MM.1S (cell line): ENCODE measurements around the gene GCC1.

Experiments used
- CTCF ChIP-seq: fragments of 300-600 bp; sonication (generic); IDR thresholded peaks from 2 replicates; pipeline ENCODE4 v1.5.1; 2016; ENCODE audit warnings: antibody characterized with exemption, low read length, mixed read lengths
- EZH2 ChIP-seq: fragments of 300-600 bp; sonication (generic); optimal IDR thresholded peaks from 2 replicates; pipeline ENCODE3; 2017; ENCODE audit warnings: low read depth, mild to moderate bottlenecking, antibody characterized with exemption, low read length, mixed read lengths
- EZH2phosphoT487 ChIP-seq: fragments of 300-600 bp; sonication (generic); IDR thresholded peaks from 2 replicates; pipeline ENCODE4 v1.6.1; 2018; ENCODE audit warnings: antibody characterized with exemption, low read length

DNA sequence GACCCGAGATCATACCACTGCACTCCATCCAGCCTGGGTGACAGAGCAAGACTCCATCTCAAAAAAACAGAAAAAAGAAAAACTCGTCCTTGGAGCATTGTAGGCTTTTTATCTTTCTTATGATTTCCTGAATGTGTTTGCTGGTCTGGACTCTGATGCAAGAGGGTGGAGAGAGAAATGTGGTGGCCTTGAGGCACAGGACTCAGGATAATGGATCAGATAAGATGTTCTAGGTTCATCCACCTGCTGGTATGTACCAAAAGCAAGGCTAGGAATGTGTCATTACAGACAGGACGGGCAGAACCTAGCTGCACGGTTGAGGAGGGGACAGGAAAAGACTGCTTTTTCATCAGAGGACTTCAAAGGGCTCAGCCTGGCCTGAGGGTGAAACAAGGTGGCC is 33.5 kb downstream of the GCC1 start:
- TF ChIP-seq CTCF (no peak), EZH2 (no peak), EZH2phosphoT487 (no peak)
